ENCODE data around the gene PGP.

Gene PGP

GRCh38 chr16:2179576-2179975 lies 35.1 kb downstream of the PGP start:
- DNase-seq, result no peak

- no peak for DNase-seq
These were observed 35.5 kb downstream of the PGP start for GRCh38 chr16:2179107-2179501.

- DNase-seq, result peak in 1 of 2 donors; percentile 57
These were observed 36.1 kb downstream of the PGP start for GRCh38 chr16:2178321-2179106.

GRCh38 chr16:2177561-2177960 lies 37.1 kb downstream of the PGP start:
- no peak for DNase-seq

- no peak for DNase-seq
These were observed 37.5 kb downstream of the PGP start for GRCh38 chr16:2177101-2177500.

GRCh38 chr16:2176047-2176446 lies 38.6 kb downstream of the PGP start:
- no peak for DNase-seq

GRCh38 chr16:2175454-2175853 lies 39.2 kb downstream of the PGP start:
- DNase-seq, result no peak

- no peak for DNase-seq
These were observed 40.1 kb downstream of the PGP start for GRCh38 chr16:2174396-2175131.

GRCh38 chr16:2173916-2174315 lies 40.7 kb downstream of the PGP start:
- no peak for DNase-seq

GRCh38 chr16:2173366-2173765 lies 41.3 kb downstream of the PGP start:
- no peak for DNase-seq

GRCh38 chr16:2172688-2173335 lies 41.8 kb downstream of the PGP start:
- no peak for DNase-seq

GRCh38 chr16:2171601-2172178 lies 43.0 kb downstream of the PGP start:
- DNase-seq, result no peak

GRCh38 chr16:2170587-2171435 lies 43.8 kb downstream of the PGP start:
- no peak for DNase-seq

- DNase-seq, result no peak
These were observed 44.6 kb downstream of the PGP start for GRCh38 chr16:2170080-2170479.

- DNase-seq, result no peak
These were observed 47.5 kb downstream of the PGP start for GRCh38 chr16:2167068-2167638.

GRCh38 chr16:2166263-2167067 lies 48.2 kb downstream of the PGP start:
- DNase-seq, result no peak

- no peak for DNase-seq
These were observed 48.8 kb downstream of the PGP start for GRCh38 chr16:2165861-2166260.

GRCh38 chr16:2163211-2163881 lies 51.3 kb downstream of the PGP start:
- DNase-seq, result no peak

GRCh38 chr16:2162676-2163118 lies 51.9 kb downstream of the PGP start:
- DNase-seq, result no peak

- no peak for DNase-seq
These were observed 52.7 kb downstream of the PGP start for GRCh38 chr16:2161911-2162310.
